Activated T-helper 2 cell treated with anti-CD3 and anti-CD28 coated beads, Interferon-gamma antibody, Interleukin-2, Interleukin-4, amounts not matched to agents 10 μg/mL and 5 μg/mL and 100 μg/mL, durations not matched to agents 14 hours and 24 hours and 36 hours (primary cell): ENCODE data around the gene TLR8. TPM values are rescaled to one million over a fixed set of nuclear protein-coding genes. Genes with fewer than 3 reads are reported as not detected.

Experiments
- DNase-seq: peaks from one replicate; pipeline ENCODE4 v3.0.0; 2021; ENCODE audit warnings: low spot score
- H3K27ac Mint-ChIP-seq: one replicate; pipeline ENCODE4 v1.8.0; 2021; ENCODE audit warnings: mixed read lengths
- H3K27me3 Mint-ChIP-seq: one replicate; pipeline ENCODE4 v1.8.0; 2021; ENCODE audit warnings: low read depth, mixed read lengths
- H3K36me3 Mint-ChIP-seq: one replicate; pipeline ENCODE4 v1.8.0; 2021; ENCODE audit warnings: low read depth, mixed read lengths
- H3K4me1 Mint-ChIP-seq: one replicate; pipeline ENCODE4 v1.8.0; 2021; ENCODE audit warnings: low read depth, mixed read lengths
- H3K4me3 Mint-ChIP-seq: one replicate; pipeline ENCODE4 v1.8.0; 2021; ENCODE audit warnings: low read depth, mild to moderate bottlenecking, moderate library complexity, mixed read lengths
- H3K9me3 Mint-ChIP-seq: one replicate; pipeline ENCODE4 v1.8.0; 2021; ENCODE audit warnings: mixed read lengths
- intact Hi-C: fragments of 100-400 bp; cut with micrococcal nuclease; formaldehyde crosslinking; loops from one replicate; pipeline ENCODE4 v1.15.1; 2023
- total RNA-seq: library from RNA; stranded (reverse); gene quantifications from 2 replicates; pipeline ENCODE4 v1.2.3, GENCODE V29; 2022

Gene TLR8
- total RNA-seq = not detected in 2 replicates

- intact Hi-C loops = no loop called here
- no peak for DNase-seq
These were observed at the start of gene TLR8 for GRCh38 chrX:12906046-12906761. Gene TLR8 (plus strand): TSS chrX:12906620. CDS start chrX:12906707, 87 bp downstream.

GRCh38 chrX:12865359-12865758 lies 41.1 kb upstream of the TLR8 start:
- peaks cover 2% of the 10 kb centered on the region for H3K27me3 Mint-ChIP-seq
- no peaks in the 10 kb centered on the region for H3K36me3 Mint-ChIP-seq
- DNase-seq = no peak
- intact Hi-C loops = no loop called here
- peaks cover 14% of the 10 kb centered on the region for H3K4me1 Mint-ChIP-seq
- no peak overlapping the region for H3K27ac Mint-ChIP-seq
- H3K9me3 Mint-ChIP-seq = no peaks in the 10 kb centered on the region
- no peak overlapping the region for H3K4me3 Mint-ChIP-seq

More at GRCh38 chrX:12906046-12906761, at the start of gene TLR8:
- H3K27me3 Mint-ChIP-seq = peaks cover 1% of the 10 kb centered on the region
- H3K36me3 Mint-ChIP-seq = no peaks in the 10 kb centered on the region
- no peaks in the 10 kb centered on the region for H3K9me3 Mint-ChIP-seq
- H3K27ac Mint-ChIP-seq = no peak within 1 kb of the TSS
- peaks cover 10% of the 10 kb centered on the region for H3K4me1 Mint-ChIP-seq
- H3K4me3 Mint-ChIP-seq = no peak within 1 kb of the TSS

- intact Hi-C loops = no loop called here
- H3K27me3 Mint-ChIP-seq = peaks cover 2% of the 10 kb centered on the region
- no peak within 1 kb of the TSS for H3K4me3 Mint-ChIP-seq
These were observed 39.7 kb upstream of the TLR8 start, which contains the start of gene TLR7 for GRCh38 chrX:12866451-12867377. Gene TLR7 (plus strand): TSS chrX:12867072. CDS start chrX:12867579, 507 bp downstream.

GRCh38 chrX:12867685-12868084 lies 38.7 kb upstream of the TLR8 start:
- intact Hi-C loops = no loop called here
- H3K4me3 Mint-ChIP-seq = no peak overlapping the region
- no peak for DNase-seq
- no peaks in the 10 kb centered on the region for H3K36me3 Mint-ChIP-seq
- H3K4me1 Mint-ChIP-seq = peaks cover 14% of the 10 kb centered on the region
- H3K27me3 Mint-ChIP-seq = no peaks in the 10 kb centered on the region
- no peaks in the 10 kb centered on the region for H3K9me3 Mint-ChIP-seq
- no peak overlapping the region for H3K27ac Mint-ChIP-seq

More at GRCh38 chrX:12866451-12867377, 39.7 kb upstream of the TLR8 start, which contains the start of gene TLR7:
- no peaks in the 10 kb centered on the region for H3K36me3 Mint-ChIP-seq
- no peak for DNase-seq
- H3K27ac Mint-ChIP-seq = no peak within 1 kb of the TSS
- H3K4me1 Mint-ChIP-seq = peaks cover 14% of the 10 kb centered on the region
- no peaks in the 10 kb centered on the region for H3K9me3 Mint-ChIP-seq

GRCh38 chrX:12868747-12869146 lies 37.7 kb upstream of the TLR8 start:
- no peak overlapping the region for H3K4me3 Mint-ChIP-seq
- no peaks in the 10 kb centered on the region for H3K27me3 Mint-ChIP-seq
- intact Hi-C loops = no loop called here
- H3K36me3 Mint-ChIP-seq = no peaks in the 10 kb centered on the region
- no peaks in the 10 kb centered on the region for H3K9me3 Mint-ChIP-seq
- no peak for DNase-seq
- H3K27ac Mint-ChIP-seq = no peak overlapping the region
- H3K4me1 Mint-ChIP-seq = peaks cover 14% of the 10 kb centered on the region

- H3K27ac Mint-ChIP-seq = no peak overlapping the region
- intact Hi-C loops = no loop called here
- peaks cover 14% of the 10 kb centered on the region for H3K4me1 Mint-ChIP-seq
- H3K27me3 Mint-ChIP-seq = no peaks in the 10 kb centered on the region
- H3K36me3 Mint-ChIP-seq = no peaks in the 10 kb centered on the region
- H3K9me3 Mint-ChIP-seq = no peaks in the 10 kb centered on the region
- no peak overlapping the region for H3K4me3 Mint-ChIP-seq
- DNase-seq = no peak
These were observed 35.2 kb upstream of the TLR8 start for GRCh38 chrX:12871257-12871656.

GRCh38 chrX:12872741-12873140 lies 33.7 kb upstream of the TLR8 start:
- H3K27me3 Mint-ChIP-seq = no peaks in the 10 kb centered on the region
- intact Hi-C loops = no loop called here
- H3K36me3 Mint-ChIP-seq = no peaks in the 10 kb centered on the region
- no peak for DNase-seq
- H3K4me1 Mint-ChIP-seq = peaks cover 6% of the 10 kb centered on the region
- H3K27ac Mint-ChIP-seq = no peak overlapping the region
- H3K4me3 Mint-ChIP-seq = no peak overlapping the region
- no peaks in the 10 kb centered on the region for H3K9me3 Mint-ChIP-seq

- intact Hi-C loops = no loop called here
- H3K36me3 Mint-ChIP-seq = no peaks in the 10 kb centered on the region
- H3K9me3 Mint-ChIP-seq = no peaks in the 10 kb centered on the region
- H3K27ac Mint-ChIP-seq = no peak overlapping the region
- no peaks in the 10 kb centered on the region for H3K27me3 Mint-ChIP-seq
- no peak for DNase-seq
- no peak overlapping the region for H3K4me3 Mint-ChIP-seq
- H3K4me1 Mint-ChIP-seq = no peaks in the 10 kb centered on the region
These were observed 31.8 kb upstream of the TLR8 start for GRCh38 chrX:12874581-12874980.

GRCh38 chrX:12877386-12877785 lies 29.0 kb upstream of the TLR8 start:
- no peaks in the 10 kb centered on the region for H3K9me3 Mint-ChIP-seq
- H3K27ac Mint-ChIP-seq = no peak overlapping the region
- no peaks in the 10 kb centered on the region for H3K4me1 Mint-ChIP-seq
- no peak overlapping the region for H3K4me3 Mint-ChIP-seq
- no peak for DNase-seq
- no peaks in the 10 kb centered on the region for H3K27me3 Mint-ChIP-seq
- no peaks in the 10 kb centered on the region for H3K36me3 Mint-ChIP-seq
- intact Hi-C loops = no loop called here

- DNase-seq = no peak
- peaks cover 5% of the 10 kb centered on the region for H3K27me3 Mint-ChIP-seq
- no peaks in the 10 kb centered on the region for H3K4me1 Mint-ChIP-seq
- H3K4me3 Mint-ChIP-seq = no peak overlapping the region
- no peaks in the 10 kb centered on the region for H3K36me3 Mint-ChIP-seq
- H3K27ac Mint-ChIP-seq = no peak overlapping the region
- intact Hi-C loops = no loop called here
- H3K9me3 Mint-ChIP-seq = no peaks in the 10 kb centered on the region
These were observed 27.9 kb upstream of the TLR8 start for GRCh38 chrX:12878536-12878935.

GRCh38 chrX:12881914-12882313 lies 24.5 kb upstream of the TLR8 start:
- DNase-seq = no peak
- no peak overlapping the region for H3K27ac Mint-ChIP-seq
- H3K27me3 Mint-ChIP-seq = peaks cover 12% of the 10 kb centered on the region
- H3K4me3 Mint-ChIP-seq = no peak overlapping the region
- no peaks in the 10 kb centered on the region for H3K36me3 Mint-ChIP-seq
- no peaks in the 10 kb centered on the region for H3K4me1 Mint-ChIP-seq
- intact Hi-C loops = no loop called here
- H3K9me3 Mint-ChIP-seq = no peaks in the 10 kb centered on the region

GRCh38 chrX:12885508-12885907 lies 20.9 kb upstream of the TLR8 start:
- Mint-ChIP-seq H3K27ac (no peak overlapping the region), H3K4me3 (no peak overlapping the region), H3K27me3 (peaks cover 14% of the 10 kb centered on the region), H3K36me3 (peaks cover 3% of the 10 kb centered on the region), H3K9me3 (no peaks in the 10 kb centered on the region), H3K4me1 (peaks cover 7% of the 10 kb centered on the region)
- intact Hi-C loops = no loop called here
- no peak for DNase-seq

- H3K27me3 Mint-ChIP-seq = peaks cover 14% of the 10 kb centered on the region
- intact Hi-C loops = no loop called here
- no peak overlapping the region for H3K27ac Mint-ChIP-seq
- no peaks in the 10 kb centered on the region for H3K9me3 Mint-ChIP-seq
- no peak overlapping the region for H3K4me3 Mint-ChIP-seq
- DNase-seq = no peak
- peaks cover 3% of the 10 kb centered on the region for H3K36me3 Mint-ChIP-seq
- peaks cover 18% of the 10 kb centered on the region for H3K4me1 Mint-ChIP-seq
These were observed 19.9 kb upstream of the TLR8 start for GRCh38 chrX:12886545-12886944.
